Thymus (tissue), 11 donors: Measurements from ENCODE around the gene DIO2. TPM values are rescaled to one million over a fixed set of nuclear protein-coding genes. Genes with fewer than 3 reads are reported as not detected.

Experiments used
- DNase-seq, 9 donors: peaks; one replicate each; pipeline ENCODE4 v3.0.0-alpha.2; 2013; ENCODE audit warnings: low spot score in 9 of 9, low read depth in 6 of 9, missing footprints in 1 of 9
- H3K27ac ChIP-seq, 2 donors: one replicate each; pipeline ENCODE4 v1.5.1; 2013; ENCODE audit warnings: control low read depth in 1 of 2, low read depth in 1 of 2, low read length in 1 of 2, mild to moderate bottlenecking in 1 of 2, moderate library complexity in 1 of 2
- H3K27me3 ChIP-seq, 2 donors: one replicate each; pipeline ENCODE4 v1.5.1; 2013; ENCODE audit warnings: low read length in 1 of 2; ENCODE audit not compliant: control insufficient read depth in 2 of 2, insufficient read depth in 1 of 2
- H3K36me3 ChIP-seq, 2 donors: one replicate each; pipeline ENCODE4 v1.5.1; 2013; ENCODE audit warnings: low read length in 1 of 2, mild to moderate bottlenecking in 1 of 2, moderate library complexity in 1 of 2; ENCODE audit not compliant: control insufficient read depth in 2 of 2, insufficient read depth in 2 of 2
- H3K4me1 ChIP-seq, 2 donors: one replicate each; pipeline ENCODE4 v1.5.1; 2013; ENCODE audit warnings: low read length in 2 of 2; ENCODE audit not compliant: control insufficient read depth in 2 of 2, insufficient read depth in 2 of 2
- H3K4me3 ChIP-seq, 2 donors: one replicate each; pipeline ENCODE4 v1.5.1; 2013; ENCODE audit warnings: low read length in 2 of 2, control low read depth in 1 of 2, mild to moderate bottlenecking in 1 of 2
- H3K9me3 ChIP-seq, 2 donors: one replicate each; pipeline ENCODE4 v1.5.1; 2013; ENCODE audit warnings: low read length in 1 of 2, mild to moderate bottlenecking in 1 of 2; ENCODE audit not compliant: control insufficient read depth in 2 of 2, insufficient read depth in 1 of 2
- WGBS: extraction: QIAGEN DNeasy Blood & Tissue Kit; methylation state at CpG from one replicate; pipeline ENCODE4 v1.1.7; 2013; 5-methylcytosine and 5-hydroxymethylcytosine counted together
- polyA plus RNA-seq: library from polyadenylated mRNA; stranded (reverse); fragments of 200-250 nt; gene quantifications from one replicate; pipeline ENCODE4 v1.2.3, GENCODE V29; 2013
- total RNA-seq: library from RNA; stranded (reverse); fragments of 120-200 nt; gene quantifications from one replicate; pipeline ENCODE4 v1.2.4, GENCODE V29; 2013
- donor health status: healthy.

The DIO2 gene
- total and polyA plus RNA-seq, 2 donors, result 0.09 to 1.3 TPM

DNA sequence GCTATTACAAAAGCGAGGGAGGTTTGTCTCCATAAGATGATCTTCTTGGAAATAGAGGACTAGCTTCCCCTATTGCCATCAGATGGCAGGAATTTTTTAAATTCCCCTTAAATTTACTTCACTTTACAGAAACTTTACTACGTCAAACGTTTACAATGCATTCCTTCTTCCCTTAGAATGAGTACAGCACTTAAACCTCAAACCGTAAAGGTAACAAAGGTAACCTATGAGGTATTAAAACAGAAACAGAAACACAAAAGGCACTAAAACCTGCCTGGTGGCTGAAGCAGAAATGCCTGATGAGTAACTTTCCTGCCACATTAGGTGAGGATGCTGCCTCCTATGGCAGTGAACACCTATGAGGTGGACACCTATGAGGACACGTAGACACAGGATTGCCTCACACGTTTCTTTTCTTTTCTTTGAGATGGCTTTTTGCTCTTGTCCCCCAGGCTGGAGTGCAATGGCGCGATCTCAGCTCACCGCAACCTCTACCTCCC lies 25.0 kb downstream of the DIO2 start:
- H3K27ac ChIP-seq, result no peak overlapping the region
- no peak overlapping the region for H3K4me3 ChIP-seq
- H3K9me3 ChIP-seq, result no peaks in the 10 kb centered on the region
- H3K4me1 ChIP-seq, result no peaks in the 10 kb centered on the region
- no peaks in the 10 kb centered on the region for H3K27me3 ChIP-seq
- no peaks in the 10 kb centered on the region for H3K36me3 ChIP-seq
- DNase-seq, result no peak
- WGBS, result 93% methylated on average over 9 of the region's 9 CpGs

DNA sequence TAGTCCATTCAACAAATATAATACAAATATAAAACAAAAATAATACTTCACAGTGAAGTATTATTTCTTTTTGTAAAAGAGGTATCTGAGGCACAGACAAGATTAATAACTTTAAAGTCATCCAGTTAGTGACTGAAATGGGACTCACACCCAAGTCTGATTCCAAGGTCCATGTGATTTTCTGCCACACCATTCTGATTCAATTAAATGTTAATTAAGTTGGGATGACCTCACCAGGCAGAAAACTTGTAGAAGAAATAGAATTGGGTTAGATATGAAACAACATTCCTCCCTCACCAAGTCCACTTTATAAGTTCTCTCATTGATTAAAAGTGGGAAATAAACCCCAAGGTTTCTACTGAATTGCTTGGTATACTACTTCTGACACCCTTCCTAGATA lies 34.4 kb downstream of the DIO2 start:
- no peaks in the 10 kb centered on the region for H3K4me1 ChIP-seq
- no peaks in the 10 kb centered on the region for H3K9me3 ChIP-seq
- no peaks in the 10 kb centered on the region for H3K27me3 ChIP-seq
- H3K27ac ChIP-seq, result no peak overlapping the region
- no peak for DNase-seq
- H3K36me3 ChIP-seq, result no peaks in the 10 kb centered on the region
- H3K4me3 ChIP-seq, result no peak overlapping the region

GRCh38 chr14:80172375-80173051 lies 38.8 kb downstream of the DIO2 start:
- H3K4me3 ChIP-seq, result no peak overlapping the region
- H3K4me1 ChIP-seq, result no peaks in the 10 kb centered on the region
- H3K27ac ChIP-seq, result no peak overlapping the region
- H3K27me3 ChIP-seq, result no peaks in the 10 kb centered on the region
- no peaks in the 10 kb centered on the region for H3K9me3 ChIP-seq
- H3K36me3 ChIP-seq, result no peaks in the 10 kb centered on the region
- 87% methylated on average over 3 of the region's 3 CpGs for WGBS
- DNase-seq, result no peak

GRCh38 chr14:80167793-80168448 lies 43.4 kb downstream of the DIO2 start:
- H3K27ac ChIP-seq, result no peak overlapping the region

DNA sequence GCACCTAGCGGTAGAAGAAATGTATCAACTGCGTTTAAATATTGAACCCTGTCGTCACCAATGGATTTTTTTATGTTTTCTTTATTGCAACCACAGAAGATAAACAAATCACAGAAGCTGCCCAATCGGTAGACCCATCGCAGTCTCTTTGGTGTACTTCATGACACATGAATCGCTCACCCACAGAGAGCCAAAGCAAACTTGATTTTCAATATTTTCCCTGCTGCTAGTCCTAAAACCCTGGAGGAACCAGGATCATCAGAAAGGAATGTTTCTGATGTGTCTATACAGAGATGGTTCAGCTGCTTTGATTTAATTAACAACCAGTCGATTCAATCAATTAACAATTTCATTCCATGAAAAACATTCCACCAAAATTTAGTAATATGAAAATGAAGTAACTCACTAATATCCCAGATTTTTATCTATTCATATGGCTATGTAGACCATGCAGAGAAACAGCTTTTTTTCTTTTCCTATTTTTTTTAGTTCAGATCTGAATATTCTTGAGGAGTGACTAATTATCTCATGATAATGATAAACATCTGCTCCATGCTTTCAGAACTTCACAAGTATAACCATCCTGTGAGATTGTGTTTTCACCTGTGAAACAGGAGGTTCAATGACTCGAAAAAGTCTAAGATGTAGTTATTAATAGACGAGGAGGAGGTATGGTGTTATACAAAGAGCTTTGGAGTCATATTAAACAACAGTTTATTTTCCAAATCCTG lies 46.1 kb downstream of the DIO2 start:
- Histone ChIP-seq H3K27me3 (no peaks in the 10 kb centered on the region), H3K36me3 (no peaks in the 10 kb centered on the region), H3K9me3 (no peaks in the 10 kb centered on the region), H3K4me3 (no peak overlapping the region), H3K27ac (no peak overlapping the region), H3K4me1 (no peaks in the 10 kb centered on the region)
- WGBS, result 90% methylated on average over 9 of the region's 9 CpGs
- DNase-seq, result no peak

More at GRCh38 chr14:80167793-80168448, 43.4 kb downstream of the DIO2 start:
- no peaks in the 10 kb centered on the region for H3K9me3 ChIP-seq
- no peaks in the 10 kb centered on the region for H3K27me3 ChIP-seq
- H3K4me3 ChIP-seq, result no peak overlapping the region
- H3K36me3 ChIP-seq, result no peaks in the 10 kb centered on the region
- WGBS, result 90% methylated on average over 6 of the region's 6 CpGs
- DNase-seq, result no peak
- H3K4me1 ChIP-seq, result no peaks in the 10 kb centered on the region

- no peak for DNase-seq
- WGBS, result 90% methylated on average over 1 of the region's 1 CpG
Measured at GRCh38 chr14:80152763-80153162, 58.5 kb downstream of the DIO2 start.

DNA sequence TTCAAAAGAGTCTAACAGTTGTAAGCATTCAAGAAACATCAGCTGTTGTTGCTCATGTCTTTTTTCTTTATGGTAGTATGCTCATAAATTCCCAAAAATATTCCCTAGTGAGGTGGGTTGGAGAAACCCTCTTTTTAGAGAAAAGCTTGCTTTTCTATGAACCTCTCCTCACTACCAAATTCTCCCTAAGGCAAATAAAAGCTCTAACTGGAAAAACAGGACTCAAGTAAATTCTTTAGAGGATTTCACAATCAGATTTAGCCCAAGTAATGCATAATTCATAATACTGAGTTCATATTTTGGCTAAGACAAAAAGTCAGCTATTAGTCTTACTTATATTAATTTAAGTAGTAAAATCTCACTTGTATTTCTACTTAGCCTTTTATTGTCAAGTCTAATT lies 59.1 kb downstream of the DIO2 start:
- Histone ChIP-seq H3K9me3 (no peaks in the 10 kb centered on the region), H3K36me3 (no peaks in the 10 kb centered on the region)
- DNase-seq, result no peak

More at GRCh38 chr14:80152763-80153162, 58.5 kb downstream of the DIO2 start:
- H3K27ac ChIP-seq, result no peak overlapping the region
- H3K4me1 ChIP-seq, result no peaks in the 10 kb centered on the region
- no peaks in the 10 kb centered on the region for H3K27me3 ChIP-seq
- H3K36me3 ChIP-seq, result no peaks in the 10 kb centered on the region
- no peaks in the 10 kb centered on the region for H3K9me3 ChIP-seq
- no peak overlapping the region for H3K4me3 ChIP-seq

DNA sequence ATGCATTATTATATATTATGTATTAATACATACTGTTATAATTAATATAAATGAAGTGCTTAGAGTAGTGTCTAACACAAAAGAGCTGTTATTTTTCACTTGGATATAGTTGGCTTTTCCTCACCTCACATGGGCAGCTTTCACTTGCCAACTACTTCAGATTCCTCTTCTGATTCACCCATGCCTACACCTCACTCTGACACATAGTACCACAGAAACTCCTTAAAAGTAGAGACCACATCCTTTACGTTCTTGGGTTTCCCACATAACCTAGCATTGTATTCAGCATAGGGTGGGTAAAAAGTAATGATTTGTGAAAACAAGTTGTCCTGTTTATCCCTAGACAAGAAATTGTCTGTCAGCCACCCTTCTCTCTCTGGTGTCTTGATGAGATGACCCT lies 61.0 kb downstream of the DIO2 start:
- Histone ChIP-seq H3K27ac (no peak overlapping the region), H3K36me3 (no peaks in the 10 kb centered on the region), H3K4me3 (no peak overlapping the region), H3K4me1 (no peaks in the 10 kb centered on the region), H3K9me3 (no peaks in the 10 kb centered on the region), H3K27me3 (no peaks in the 10 kb centered on the region)
- no peak for DNase-seq
- WGBS, result 76% methylated on average over 1 of the region's 1 CpG

More for the DNA sequence above, 59.1 kb downstream of the DIO2 start:
- no peaks in the 10 kb centered on the region for H3K4me1 ChIP-seq
- no peak overlapping the region for H3K27ac ChIP-seq
- H3K4me3 ChIP-seq, result no peak overlapping the region
- no peaks in the 10 kb centered on the region for H3K27me3 ChIP-seq
